HG03097 (cell line): ENCODE results near the gene PIANP.
"Not testable (repeated sequence)": the region's sequence is repeated elsewhere in the genome, so short reads cannot be mapped to it uniquely, and the experiment has no call there.

Experiments
- ATAC-seq: cut with Tn5 transposase; IDR thresholded peaks from one replicate; pipeline ENCODE4 v1.9.1; 2021; ENCODE audit not compliant: unreplicated experiment, low FRiP score

PIANP gene

GRCh38 chr12:6700646-6701051, at the start of gene PIANP:
Gene PIANP (minus strand): TSS chr12:6700815. CDS start chr12:6698061, 2,754 bp downstream.
- ATAC-seq: no peak

- ATAC-seq: no peak
Observed at GRCh38 chr12:6748761-6749160, 48.1 kb upstream of the PIANP start.

GRCh38 chr12:6747216-6747615, 46.6 kb upstream of the PIANP start:
- ATAC-seq: no peak

GRCh38 chr12:6745741-6746525, 45.3 kb upstream of the PIANP start:
- ATAC-seq: no peak

GRCh38 chr12:6743300-6743699, 42.7 kb upstream of the PIANP start:
- ATAC-seq: not testable (repeated sequence)

GRCh38 chr12:6742834-6743233, 42.2 kb upstream of the PIANP start:
- no peak for ATAC-seq

- not testable (repeated sequence) for ATAC-seq
Observed at GRCh38 chr12:6742080-6742479, 41.5 kb upstream of the PIANP start.

GRCh38 chr12:6736754-6737153, 36.1 kb upstream of the PIANP start:
- no peak for ATAC-seq

- no peak for ATAC-seq
Observed at GRCh38 chr12:6735448-6736191, 35.0 kb upstream of the PIANP start.

- no peak for ATAC-seq
Observed at GRCh38 chr12:6734506-6735387, 34.1 kb upstream of the PIANP start.

- no peak for ATAC-seq
Observed at GRCh38 chr12:6730169-6730568, 29.6 kb upstream of the PIANP start.

GRCh38 chr12:6729186-6729585, 28.6 kb upstream of the PIANP start:
- ATAC-seq: no peak

GRCh38 chr12:6725350-6725749, 24.7 kb upstream of the PIANP start:
- no peak for ATAC-seq

- peak; percentile 27 for ATAC-seq
Observed at GRCh38 chr12:6724409-6724797, 23.8 kb upstream of the PIANP start.

- peak; percentile 87 for ATAC-seq
Observed at GRCh38 chr12:6723607-6724408, 23.2 kb upstream of the PIANP start, which contains the start of gene COPS7A. Gene COPS7A (plus strand): TSS chr12:6724046. CDS start chr12:6724657, 611 bp downstream.

- no peak for ATAC-seq
Observed at GRCh38 chr12:6722863-6723262, 22.2 kb upstream of the PIANP start.

- no peak for ATAC-seq
Observed at GRCh38 chr12:6716874-6717437, 16.3 kb upstream of the PIANP start.

- not testable (repeated sequence) for ATAC-seq
Observed at GRCh38 chr12:6716031-6716873, 15.6 kb upstream of the PIANP start.

GRCh38 chr12:6708960-6709394, 8.4 kb upstream of the PIANP start:
- no peak for ATAC-seq
